HEK293 (cell line): ENCODE measurements around the gene CDH2.

Source experiments
- CTCF ChIA-PET: fragments of 350-600 bp; formaldehyde crosslinking; extraction: SDS; loops from one replicate; lab custom pipeline; 2021; ENCODE audit warnings: antibody characterized with exemption; lab: Yijun Ruan, JAX
- POLR2A ChIA-PET: fragments of 300-600 bp; formaldehyde crosslinking; extraction: SDS; loops from one replicate; lab custom pipeline; 2020; ENCODE audit warnings: antibody characterized with exemption, inconsistent platforms; lab: Yijun Ruan, JAX
- H3K27ac ChIP-seq: fragments of 200-500 bp; sonication (Bioruptor generic); 2 replicates; pipeline ENCODE4 v1.5.1; 2014; ENCODE audit warnings: low read depth, low read length, control low read depth, inconsistent platforms; ENCODE audit errors: extremely low read depth
- H3K36me3 ChIP-seq, 2 experiments: fragments of 200-500 bp in 1 of 2; sonication (Bioruptor generic) in 1 of 2; 1 replicate in 1 of 2; 2 replicates in 1 of 2; pipeline ENCODE4 v1.5.1; 2014 to 2017; ENCODE audit warnings: inconsistent platforms in 2 of 2, low read length in 2 of 2; ENCODE audit not compliant: control insufficient read depth in 2 of 2, insufficient read depth in 1 of 2
- H3K4me1 ChIP-seq: fragments of 200-500 bp; sonication (Bioruptor generic); 2 replicates; pipeline ENCODE4 v1.5.1; 2014; ENCODE audit warnings: mild to moderate bottlenecking, low read length, inconsistent platforms; ENCODE audit not compliant: control insufficient read depth, insufficient read depth
- H3K4me3 ChIP-seq: 2 replicates; pipeline ENCODE4 v1.5.1; 2011; ENCODE audit warnings: low read depth, mild to moderate bottlenecking, control low read depth, low read length, moderate library complexity
- H3K9me3 ChIP-seq: fragments of 200-500 bp; sonication (Bioruptor generic); 2 replicates; pipeline ENCODE4 v1.5.1; 2014; ENCODE audit warnings: low read depth, low read length, inconsistent platforms; ENCODE audit not compliant: control insufficient read depth, insufficient read depth
- GLI2 ChIP-seq: fragments of 450-650 bp; formaldehyde crosslinking; IDR thresholded peaks from 2 replicates; pipeline ENCODE4; 2017; ENCODE audit warnings: missing biosample characterization, missing genetic modification characterization, low read depth, borderline replicate concordance
- GLIS1 ChIP-seq: fragments of 450-650 bp; formaldehyde crosslinking; IDR thresholded peaks from 2 replicates; pipeline ENCODE4 v1.5.1; 2016; ENCODE audit warnings: missing biosample characterization, missing genetic modification characterization
- HOXA7 ChIP-seq: sonication (generic); formaldehyde crosslinking; IDR thresholded peaks from 2 replicates; pipeline ENCODE4 v1.8.1; 2022; ENCODE audit warnings: missing genetic modification reagents, borderline replicate concordance
- PATZ1 ChIP-seq: fragments of 450-650 bp; formaldehyde crosslinking; IDR thresholded peaks from 2 replicates; pipeline ENCODE4 v1.5.1; 2016; ENCODE audit warnings: missing biosample characterization, missing genetic modification characterization
- ZBTB1 ChIP-seq: fragments of 450-650 bp; formaldehyde crosslinking; IDR thresholded peaks from 2 replicates; pipeline ENCODE4 v1.5.1; 2016; ENCODE audit warnings: missing biosample characterization, missing genetic modification characterization
- ZFP3 ChIP-seq: fragments of 450-650 bp; formaldehyde crosslinking; IDR thresholded peaks from 2 replicates; pipeline ENCODE4 v1.5.1; 2016; ENCODE audit warnings: low read depth, missing biosample characterization, missing genetic modification characterization
- ZIC2 ChIP-seq: fragments of 450-650 bp; formaldehyde crosslinking; IDR thresholded peaks from 2 replicates; pipeline ENCODE4 v1.5.1; 2016; ENCODE audit warnings: missing biosample characterization, missing genetic modification characterization
- ZNF10 ChIP-seq: fragments of 450-650 bp; formaldehyde crosslinking; IDR thresholded peaks from 2 replicates; pipeline ENCODE4 v1.5.1; 2017; ENCODE audit warnings: missing biosample characterization, missing genetic modification characterization
- ZNF2 ChIP-seq: fragments of 450-650 bp; formaldehyde crosslinking; IDR thresholded peaks from 2 replicates; pipeline ENCODE4 v1.5.1; 2016; ENCODE audit warnings: missing biosample characterization, missing genetic modification characterization
- ZNF23 ChIP-seq: fragments of 450-650 bp; formaldehyde crosslinking; IDR thresholded peaks from 2 replicates; pipeline ENCODE4 v1.5.1; 2016; ENCODE audit warnings: missing biosample characterization, missing genetic modification characterization, borderline replicate concordance
- ZNF324 ChIP-seq: fragments of 450-650 bp; formaldehyde crosslinking; IDR thresholded peaks from 2 replicates; pipeline ENCODE4 v1.5.1; 2016; ENCODE audit warnings: missing biosample characterization, missing genetic modification characterization
- ZNF473 ChIP-seq: fragments of 450-650 bp; formaldehyde crosslinking; IDR thresholded peaks from 2 replicates; pipeline ENCODE4 v1.5.1; 2017; ENCODE audit warnings: missing biosample characterization, missing genetic modification characterization
- ZNF521 ChIP-seq: fragments of 450-650 bp; formaldehyde crosslinking; IDR thresholded peaks from 2 replicates; pipeline ENCODE4 v1.5.1; 2017; ENCODE audit warnings: missing biosample characterization, mild to moderate bottlenecking, missing genetic modification characterization
- ZNF645 ChIP-seq: fragments of 450-650 bp; formaldehyde crosslinking; IDR thresholded peaks from 2 replicates; pipeline ENCODE4; 2016; ENCODE audit warnings: missing biosample characterization, missing genetic modification characterization
- ZNF677 ChIP-seq: fragments of 450-650 bp; IDR thresholded peaks from 2 replicates; pipeline ENCODE4 v1.5.0; 2018; ENCODE audit warnings: missing biosample characterization, mild to moderate bottlenecking, missing genetic modification characterization, moderate library complexity
- ZNF768 ChIP-seq: fragments of 450-650 bp; formaldehyde crosslinking; IDR thresholded peaks from 2 replicates; pipeline ENCODE4 v1.5.1; 2018; ENCODE audit warnings: missing biosample characterization, mild to moderate bottlenecking, missing genetic modification characterization
- ZNF837 ChIP-seq: fragments of 450-650 bp; formaldehyde crosslinking; IDR thresholded peaks from 2 replicates; pipeline ENCODE4 v1.5.1; 2016; ENCODE audit warnings: missing biosample characterization, missing genetic modification characterization
- ZSCAN4 ChIP-seq: fragments of 450-650 bp; formaldehyde crosslinking; IDR thresholded peaks from 2 replicates; pipeline ENCODE4 v1.5.1; 2017; ENCODE audit warnings: missing biosample characterization, missing genetic modification characterization
- TF ChIP-seq, protein P1 (sequence below): fragments of 450-650 bp; formaldehyde crosslinking; conservative IDR thresholded peaks from 2 replicates; pipeline ENCODE4 v1.5.1; 2016; ENCODE audit warnings: low read depth, missing biosample characterization, missing genetic modification characterization
- TF ChIP-seq, protein P2 (sequence below): fragments of 450-650 bp; formaldehyde crosslinking; conservative IDR thresholded peaks from 2 replicates; pipeline ENCODE4 v1.5.1; 2016; ENCODE audit warnings: low read depth, missing biosample characterization, missing genetic modification characterization

CDH2 gene

DNA sequence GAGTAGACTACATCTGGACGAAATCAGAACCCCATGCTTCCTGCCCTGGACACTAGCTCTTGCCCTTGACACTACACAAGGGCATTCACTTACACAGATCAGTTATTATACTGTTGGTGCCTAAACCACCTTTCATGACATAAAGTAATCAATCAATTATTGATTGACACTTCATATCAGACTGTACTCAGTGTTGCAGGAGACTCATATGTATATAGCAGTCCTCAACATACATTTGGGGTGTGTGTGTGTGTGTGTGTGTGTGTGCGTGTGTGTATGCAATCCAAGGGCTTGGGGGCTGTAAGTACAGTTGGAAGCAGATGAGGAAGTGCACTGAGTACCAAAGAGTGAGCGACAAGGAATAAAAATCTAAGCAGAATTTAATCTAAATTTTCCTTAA, 5.1 kb downstream of the CDH2 start:
- Histone ChIP-seq H3K4me1 (peaks cover 28% of the 10 kb centered on the region), H3K27ac (no peak overlapping the region), H3K36me3 (no peaks in the 10 kb centered on the region), H3K4me3 (no peak overlapping the region), H3K9me3 (no peaks in the 10 kb centered on the region)
- ChIA-PET CTCF (no interaction called here), POLR2A (interaction anchor here (0.7 kb wide), 1 partner anchor 554 kb away, joined by 3 read pairs; no protein-coding TSS in a partner anchor)
- TF ChIP-seq ZNF677 (tag by site-specific recombination) (no peak), ZNF768 (no peak), ZSCAN4 (tag by site-specific recombination) (peak; percentile 59), ZNF23 (tag by site-specific recombination) (no peak), GLI2 (tag by site-specific recombination) (no peak), ZNF645 (no peak)
- TF ChIP-seq, protein P1, sequence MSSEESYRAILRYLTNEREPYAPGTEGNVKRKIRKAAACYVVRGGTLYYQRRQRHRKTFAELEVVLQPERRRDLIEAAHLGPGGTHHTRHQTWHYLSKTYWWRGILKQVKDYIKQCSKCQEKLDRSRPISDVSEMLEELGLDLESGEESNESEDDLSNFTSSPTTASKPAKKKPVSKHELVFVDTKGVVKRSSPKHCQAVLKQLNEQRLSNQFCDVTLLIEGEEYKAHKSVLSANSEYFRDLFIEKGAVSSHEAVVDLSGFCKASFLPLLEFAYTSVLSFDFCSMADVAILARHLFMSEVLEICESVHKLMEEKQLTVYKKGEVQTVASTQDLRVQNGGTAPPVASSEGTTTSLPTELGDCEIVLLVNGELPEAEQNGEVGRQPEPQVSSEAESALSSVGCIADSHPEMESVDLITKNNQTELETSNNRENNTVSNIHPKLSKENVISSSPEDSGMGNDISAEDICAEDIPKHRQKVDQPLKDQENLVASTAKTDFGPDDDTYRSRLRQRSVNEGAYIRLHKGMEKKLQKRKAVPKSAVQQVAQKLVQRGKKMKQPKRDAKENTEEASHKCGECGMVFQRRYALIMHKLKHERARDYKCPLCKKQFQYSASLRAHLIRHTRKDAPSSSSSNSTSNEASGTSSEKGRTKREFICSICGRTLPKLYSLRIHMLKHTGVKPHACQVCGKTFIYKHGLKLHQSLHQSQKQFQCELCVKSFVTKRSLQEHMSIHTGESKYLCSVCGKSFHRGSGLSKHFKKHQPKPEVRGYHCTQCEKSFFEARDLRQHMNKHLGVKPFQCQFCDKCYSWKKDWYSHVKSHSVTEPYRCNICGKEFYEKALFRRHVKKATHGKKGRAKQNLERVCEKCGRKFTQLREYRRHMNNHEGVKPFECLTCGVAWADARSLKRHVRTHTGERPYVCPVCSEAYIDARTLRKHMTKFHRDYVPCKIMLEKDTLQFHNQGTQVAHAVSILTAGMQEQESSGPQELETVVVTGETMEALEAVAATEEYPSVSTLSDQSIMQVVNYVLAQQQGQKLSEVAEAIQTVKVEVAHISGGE (tag by site-specific recombination) = no peak

DNA sequence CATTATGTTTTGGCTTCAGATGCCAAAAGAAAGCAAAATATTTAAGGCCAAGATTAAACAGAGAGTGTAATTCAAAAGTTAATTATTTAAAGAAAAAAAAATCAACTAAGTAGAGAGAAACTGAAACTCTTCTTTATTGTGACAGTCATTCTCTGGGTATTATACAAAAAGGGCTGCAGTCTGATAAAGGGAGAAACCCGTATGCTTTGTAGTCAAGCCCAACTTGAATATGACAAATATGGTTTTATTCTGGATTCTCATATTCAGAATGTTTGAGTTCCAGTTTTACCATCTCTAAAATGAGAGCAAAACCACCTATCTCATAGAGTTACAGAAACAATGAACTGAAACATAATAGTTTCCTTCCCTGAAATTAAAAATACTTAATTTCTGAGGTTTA, 8.2 kb downstream of the CDH2 start:
- ChIA-PET POLR2A (no interaction called here), CTCF (no interaction called here)
- Histone ChIP-seq H3K4me3 (no peak overlapping the region), H3K36me3 (no peaks in the 10 kb centered on the region), H3K27ac (no peak overlapping the region), H3K9me3 (no peaks in the 10 kb centered on the region), H3K4me1 (peaks cover 24% of the 10 kb centered on the region)
- no peak for TF ChIP-seq HOXA7 (CRISPR knock-in tag)
- TF ChIP-seq ZNF521 (tag by site-specific recombination) = no peak
- TF ChIP-seq ZNF473 (tag by site-specific recombination) = no peak
- TF ChIP-seq GLIS1 (tag by site-specific recombination) = no peak
- no peak for TF ChIP-seq PATZ1 (tag by site-specific recombination)
- no peak for TF ChIP-seq ZNF837 (tag by site-specific recombination)
- TF ChIP-seq ZNF10 = no peak
- no peak for TF ChIP-seq ZIC2 (tag by site-specific recombination)
- TF ChIP-seq ZBTB1 (tag by site-specific recombination) = no peak
- TF ChIP-seq, protein P2, sequence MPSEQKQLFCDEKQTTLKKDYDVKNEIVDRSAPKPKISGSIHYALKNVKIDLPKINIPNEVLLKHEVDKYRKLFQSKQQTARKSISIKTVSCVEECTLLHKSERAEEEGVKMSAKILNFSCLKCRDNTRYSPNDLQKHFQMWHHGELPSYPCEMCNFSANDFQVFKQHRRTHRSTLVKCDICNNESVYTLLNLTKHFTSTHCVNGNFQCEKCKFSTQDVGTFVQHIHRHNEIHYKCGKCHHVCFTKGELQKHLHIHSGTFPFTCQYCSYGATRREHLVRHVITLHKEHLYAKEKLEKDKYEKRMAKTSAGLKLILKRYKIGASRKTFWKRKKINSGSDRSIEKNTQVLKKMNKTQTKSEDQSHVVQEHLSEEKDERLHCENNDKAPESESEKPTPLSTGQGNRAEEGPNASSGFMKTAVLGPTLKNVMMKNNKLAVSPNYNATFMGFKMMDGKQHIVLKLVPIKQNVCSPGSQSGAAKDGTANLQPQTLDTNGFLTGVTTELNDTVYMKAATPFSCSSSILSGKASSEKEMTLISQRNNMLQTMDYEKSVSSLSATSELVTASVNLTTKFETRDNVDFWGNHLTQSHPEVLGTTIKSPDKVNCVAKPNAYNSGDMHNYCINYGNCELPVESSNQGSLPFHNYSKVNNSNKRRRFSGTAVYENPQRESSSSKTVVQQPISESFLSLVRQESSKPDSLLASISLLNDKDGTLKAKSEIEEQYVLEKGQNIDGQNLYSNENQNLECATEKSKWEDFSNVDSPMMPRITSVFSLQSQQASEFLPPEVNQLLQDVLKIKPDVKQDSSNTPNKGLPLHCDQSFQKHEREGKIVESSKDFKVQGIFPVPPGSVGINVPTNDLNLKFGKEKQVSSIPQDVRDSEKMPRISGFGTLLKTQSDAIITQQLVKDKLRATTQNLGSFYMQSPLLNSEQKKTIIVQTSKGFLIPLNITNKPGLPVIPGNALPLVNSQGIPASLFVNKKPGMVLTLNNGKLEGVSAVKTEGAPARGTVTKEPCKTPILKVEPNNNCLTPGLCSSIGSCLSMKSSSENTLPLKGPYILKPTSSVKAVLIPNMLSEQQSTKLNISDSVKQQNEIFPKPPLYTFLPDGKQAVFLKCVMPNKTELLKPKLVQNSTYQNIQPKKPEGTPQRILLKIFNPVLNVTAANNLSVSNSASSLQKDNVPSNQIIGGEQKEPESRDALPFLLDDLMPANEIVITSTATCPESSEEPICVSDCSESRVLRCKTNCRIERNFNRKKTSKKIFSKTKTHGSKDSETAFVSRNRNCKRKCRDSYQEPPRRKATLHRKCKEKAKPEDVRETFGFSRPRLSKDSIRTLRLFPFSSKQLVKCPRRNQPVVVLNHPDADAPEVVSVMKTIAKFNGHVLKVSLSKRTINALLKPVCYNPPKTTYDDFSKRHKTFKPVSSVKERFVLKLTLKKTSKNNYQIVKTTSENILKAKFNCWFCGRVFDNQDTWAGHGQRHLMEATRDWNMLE = no peak
- TF ChIP-seq ZNF324 (tag by site-specific recombination) = no peak
- no peak for TF ChIP-seq ZNF2 (tag by site-specific recombination)
- TF ChIP-seq ZFP3 = no peak
